SKM-1 treated with dmso at 0.1 percent for 144 hours (cell line): ENCODE results near the gene ARSG.
A peak's percentile ranks its signal among the peaks of the same experiment; 100 is the strongest.

ENCODE experiments used
- DNase-seq: peaks from one replicate; lab custom pipeline; 2025; ENCODE audit not compliant: unreplicated experiment; lab: John Stamatoyannopoulos, UW

The ARSG gene

DNA sequence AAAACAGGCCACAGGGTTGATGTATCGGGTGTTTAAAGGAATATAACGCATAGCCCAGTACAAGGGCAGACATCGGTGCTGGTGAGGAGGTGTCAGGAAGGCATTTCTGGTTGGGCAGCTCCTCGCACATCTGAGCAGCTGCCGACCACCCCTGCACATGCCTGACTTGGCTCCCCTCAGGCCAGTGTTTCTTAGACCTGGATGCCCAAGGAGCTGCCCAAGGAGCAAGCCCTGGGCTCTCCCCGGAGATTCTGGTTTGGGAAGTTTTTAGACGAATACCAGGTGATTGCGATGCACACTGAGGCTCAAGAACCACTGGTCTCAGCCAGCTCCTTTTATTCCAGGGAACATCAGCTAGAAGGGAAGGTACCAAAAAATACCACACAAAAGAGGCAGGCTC lies 154.4 kb downstream of the ARSG start:
- DNase-seq, result no peak

- no peak for DNase-seq
Measured at GRCh38 chr17:68446626-68447041, 155.3 kb downstream of the ARSG start.

- no peak for DNase-seq
Measured at GRCh38 chr17:68449021-68449739, 157.9 kb downstream of the ARSG start.

- DNase-seq, result no peak
Measured at GRCh38 chr17:68450391-68450790, 159.1 kb downstream of the ARSG start.

GRCh38 chr17:68450801-68451200 lies 159.5 kb downstream of the ARSG start:
- no peak for DNase-seq

DNA sequence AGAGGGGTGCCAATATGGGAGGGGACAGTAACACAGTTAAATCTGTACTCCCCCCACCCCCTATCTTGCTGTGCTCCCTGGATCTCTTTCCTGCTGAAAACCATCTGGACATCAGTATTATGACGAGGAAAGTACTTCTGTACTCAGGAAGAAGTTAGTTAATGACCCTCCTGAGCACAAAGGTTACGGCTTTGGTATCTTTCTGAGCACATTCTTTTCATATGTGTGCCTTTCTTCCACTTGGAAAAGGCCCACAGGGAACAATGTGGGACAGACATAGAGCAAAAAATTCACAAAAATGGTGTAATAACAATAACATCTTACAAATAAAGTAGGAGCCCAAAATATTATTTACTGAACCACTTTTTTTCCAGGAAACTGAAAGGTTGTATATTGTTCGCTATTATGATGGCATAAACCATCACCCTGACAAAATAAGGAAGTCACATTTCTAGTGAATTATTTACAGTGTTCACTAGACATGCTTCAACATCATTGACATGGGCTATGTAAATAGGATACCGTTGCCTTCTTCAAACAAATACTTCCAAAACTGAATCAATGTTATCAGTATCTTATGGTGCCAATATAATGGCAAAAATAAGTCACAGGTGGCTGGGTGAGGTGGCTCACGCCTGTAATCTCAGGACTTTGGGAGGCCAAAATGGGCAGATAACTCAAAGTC lies 160.5 kb downstream of the ARSG start:
- no peak for DNase-seq

- no peak for DNase-seq
Measured at GRCh38 chr17:68452724-68453290, 161.5 kb downstream of the ARSG start.

DNA sequence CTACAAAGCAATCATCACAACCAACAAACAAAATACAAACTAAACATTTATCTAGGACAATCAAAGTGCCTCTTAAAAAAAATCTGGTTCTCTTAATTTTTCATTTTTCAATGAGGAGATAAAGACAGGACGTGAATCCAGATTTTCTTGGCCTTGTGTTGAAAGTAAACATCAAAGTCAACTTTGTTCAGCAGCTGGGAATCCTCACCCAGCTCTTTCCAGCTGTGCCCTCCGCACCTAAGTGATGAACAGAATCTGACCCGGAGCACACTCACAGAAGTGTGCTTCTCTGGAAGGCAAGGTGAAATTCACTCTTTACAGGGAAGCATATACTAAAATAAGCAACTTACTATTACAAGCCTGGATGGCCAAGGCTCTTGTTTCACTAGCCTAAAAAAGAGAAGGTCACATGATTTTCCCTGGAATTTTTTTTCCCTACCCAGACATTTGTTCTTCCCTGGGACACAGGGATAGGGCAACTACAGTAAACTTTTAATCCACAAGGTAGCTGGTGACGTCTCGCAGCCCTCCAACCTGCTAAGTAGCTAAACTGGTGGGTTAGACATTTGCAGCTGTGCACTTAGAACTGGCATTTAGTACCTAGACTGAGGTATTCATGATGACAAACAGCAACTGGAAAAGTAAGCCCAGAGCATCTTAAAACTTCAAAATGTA lies 162.8 kb downstream of the ARSG start:
- no peak for DNase-seq

DNA sequence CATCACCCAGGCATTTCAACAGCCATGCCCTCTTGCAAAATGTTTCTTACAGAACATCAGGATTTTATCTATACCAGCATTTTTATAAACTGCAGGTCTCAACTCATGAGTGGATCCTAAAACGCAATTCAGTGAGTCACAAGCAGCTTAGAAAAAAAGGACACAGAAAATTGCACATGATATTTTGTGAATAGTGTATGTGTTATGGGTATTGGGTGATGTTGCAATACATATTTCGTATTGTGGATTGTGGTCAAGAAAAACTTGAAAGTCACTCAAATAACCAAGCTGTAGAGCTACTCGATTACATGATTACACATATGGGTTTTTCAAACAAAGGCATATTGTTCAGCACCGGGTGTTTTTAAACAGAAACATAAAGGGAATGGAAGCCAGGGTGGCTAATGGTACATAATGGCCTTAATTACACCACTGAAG lies 164.6 kb downstream of the ARSG start:
- peak; percentile 34 for DNase-seq

- peak; percentile 11 for DNase-seq
Measured at GRCh38 chr17:68456339-68457167, 165.3 kb downstream of the ARSG start.

DNA sequence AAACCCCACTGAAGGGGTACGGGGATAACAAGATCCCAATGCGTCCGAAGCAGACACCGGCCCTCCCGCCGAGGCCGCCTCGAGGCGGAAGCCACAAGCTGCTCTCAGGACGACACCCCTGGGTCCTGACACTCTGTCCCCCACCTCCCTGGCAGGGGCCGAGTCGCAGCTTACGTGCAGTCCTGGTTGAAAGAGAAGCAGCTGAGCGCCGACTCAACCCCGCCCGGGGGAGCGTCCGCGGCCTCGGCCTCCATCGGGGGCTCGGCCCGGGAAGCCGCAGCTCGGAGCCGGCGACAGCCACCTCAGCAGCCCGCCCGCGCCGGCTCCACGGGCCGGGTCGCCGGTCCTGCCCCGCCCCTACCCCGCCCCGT lies 165.9 kb downstream of the ARSG start, which contains the start of gene WIPI1:
Gene WIPI1 (minus strand): TSS at position 329 of the 371 bp plus-strand sequence. CDS start 75 bp downstream, at position 254.
- no peak for DNase-seq

DNA sequence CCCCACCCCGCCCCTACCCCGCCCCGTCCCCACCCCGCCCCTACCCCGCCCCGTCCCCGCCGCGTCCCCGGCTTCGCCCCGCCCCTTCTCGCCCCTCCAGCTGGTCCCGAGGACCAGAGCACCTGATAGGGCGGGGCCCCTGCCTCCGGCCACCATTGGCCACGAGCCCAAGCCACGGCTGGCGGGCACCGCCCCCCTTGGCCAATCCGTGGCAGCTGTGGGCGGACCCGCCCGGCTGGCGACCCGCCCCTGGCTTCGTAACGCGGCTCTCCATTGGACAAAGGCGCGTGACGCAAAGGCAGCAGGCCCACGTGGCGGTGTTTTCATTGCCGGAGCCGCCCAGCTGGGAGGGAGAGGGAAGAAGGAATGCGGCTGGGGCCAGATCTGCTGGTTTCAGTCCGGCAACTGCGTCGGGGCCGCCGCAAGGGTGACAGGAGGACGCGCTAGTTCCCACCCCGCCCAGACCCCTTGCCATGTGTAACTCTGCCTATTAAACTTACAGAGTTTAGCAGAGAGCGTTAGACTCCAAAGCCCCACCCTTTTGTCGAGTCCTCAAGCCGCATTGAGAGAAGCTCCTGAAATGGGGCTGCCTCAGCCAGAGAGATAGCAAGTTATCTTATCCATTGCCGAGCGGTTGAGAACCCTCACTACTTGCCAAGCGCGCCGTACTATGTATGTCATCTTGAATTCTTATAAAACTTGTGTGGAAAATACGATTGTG lies 166.4 kb downstream of the ARSG start:
- peak; percentile 92 for DNase-seq

DNA sequence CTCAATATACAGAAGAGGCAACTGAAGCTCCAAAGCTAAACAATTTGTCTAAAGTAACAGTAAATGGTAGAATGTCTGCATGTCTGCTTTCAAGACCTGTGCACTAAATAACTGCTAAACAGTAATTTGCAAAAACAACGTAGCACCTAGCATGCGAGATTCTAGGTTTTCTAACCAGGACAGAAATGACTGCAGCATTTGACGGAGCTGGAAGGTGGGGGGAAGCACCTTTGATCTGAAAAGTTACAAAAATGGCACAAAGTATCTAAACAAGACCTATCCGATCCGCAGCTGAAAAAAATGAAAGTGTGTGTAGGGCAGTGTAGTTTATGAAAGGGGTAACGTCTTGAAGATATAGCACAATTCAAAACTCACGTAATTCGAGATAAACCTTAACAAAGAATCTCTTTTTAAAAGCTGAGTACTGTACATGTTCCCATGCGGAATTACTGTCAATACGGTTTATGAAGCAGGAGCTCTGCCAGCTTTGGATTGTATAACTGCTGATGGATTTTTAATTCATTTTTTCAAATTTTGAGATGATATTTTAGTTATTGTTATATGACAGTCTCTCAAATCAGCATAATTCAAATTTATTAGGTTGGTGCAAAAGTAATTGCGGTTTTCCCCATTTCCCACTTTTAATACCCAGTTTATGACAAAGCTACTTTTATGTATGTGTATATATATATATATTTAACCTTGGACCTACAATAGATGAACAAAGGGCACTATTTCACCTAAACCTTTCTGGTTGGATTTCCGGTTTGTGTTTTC lies 167.2 kb downstream of the ARSG start:
- no peak for DNase-seq

GRCh38 chr17:68459037-68459639 lies 167.8 kb downstream of the ARSG start:
- DNase-seq, result no peak

DNA sequence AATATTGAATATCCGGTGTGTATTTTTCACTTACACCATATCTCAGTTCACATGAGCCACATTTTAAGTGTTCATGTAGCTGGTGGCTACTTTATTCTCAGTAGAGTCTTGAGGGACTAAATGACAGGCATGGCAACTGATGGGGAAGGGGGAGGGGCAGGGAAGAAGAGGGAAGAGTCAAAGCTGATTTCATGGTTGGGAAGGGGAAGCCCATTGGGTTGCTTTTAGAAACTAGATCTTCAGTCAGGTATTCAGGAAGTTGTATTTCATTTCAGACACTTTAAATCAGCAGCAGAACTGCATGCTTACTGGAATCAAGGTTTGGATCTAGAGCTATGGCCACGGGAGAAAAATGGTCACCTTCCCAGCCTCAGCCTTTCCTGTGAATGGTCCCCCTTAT lies 168.9 kb downstream of the ARSG start:
- DNase-seq, result no peak

DNA sequence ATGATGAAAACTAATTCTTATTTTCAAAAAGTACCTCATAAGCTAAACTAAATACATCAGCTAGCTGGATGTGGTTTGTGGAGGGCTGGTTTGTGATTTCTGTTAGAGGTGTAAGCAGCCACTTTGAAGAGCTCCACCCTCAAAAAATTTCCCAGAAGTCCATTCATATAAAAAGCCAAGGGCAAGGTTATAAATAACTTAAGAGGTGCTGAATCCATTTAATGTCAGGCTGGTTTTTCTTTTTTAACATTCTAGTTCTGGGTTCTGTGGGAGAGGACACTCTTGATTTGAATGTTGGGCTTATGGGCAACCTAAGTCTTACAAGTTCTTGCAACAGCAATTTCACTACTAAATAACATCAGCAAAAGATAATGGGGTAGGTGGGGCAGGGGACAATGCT lies 169.4 kb downstream of the ARSG start:
- DNase-seq, result no peak

DNA sequence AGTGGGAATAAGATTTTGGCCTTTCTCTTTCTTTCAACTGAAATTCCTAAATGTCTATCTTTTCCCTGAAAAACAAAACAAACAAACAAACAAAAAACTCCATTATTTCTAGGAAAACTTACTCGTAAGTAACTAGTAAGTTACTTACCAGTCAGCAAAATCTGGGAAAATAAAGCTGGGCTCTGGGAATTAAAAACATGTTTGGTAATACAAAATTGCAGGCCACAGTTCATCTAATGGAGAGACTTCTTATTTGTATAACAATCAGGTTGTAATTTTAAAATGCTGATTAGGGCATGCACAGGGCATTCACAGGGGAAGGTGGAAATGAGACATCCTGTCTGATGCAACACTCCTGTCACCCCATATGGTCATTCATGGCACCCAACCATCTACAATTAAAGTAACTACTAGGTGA lies 169.8 kb downstream of the ARSG start:
- no peak for DNase-seq

- DNase-seq, result no peak
Measured at GRCh38 chr17:68461589-68461988, 170.3 kb downstream of the ARSG start.
